Measurements from ENCODE around the gene CYP46A1. TPM values are rescaled to one million over a fixed set of nuclear protein-coding genes. Genes with fewer than 3 reads are reported as not detected.

CYP46A1 gene
- total RNA-seq, 1 donor from 2014 or later: 1.1 TPM

DNA sequence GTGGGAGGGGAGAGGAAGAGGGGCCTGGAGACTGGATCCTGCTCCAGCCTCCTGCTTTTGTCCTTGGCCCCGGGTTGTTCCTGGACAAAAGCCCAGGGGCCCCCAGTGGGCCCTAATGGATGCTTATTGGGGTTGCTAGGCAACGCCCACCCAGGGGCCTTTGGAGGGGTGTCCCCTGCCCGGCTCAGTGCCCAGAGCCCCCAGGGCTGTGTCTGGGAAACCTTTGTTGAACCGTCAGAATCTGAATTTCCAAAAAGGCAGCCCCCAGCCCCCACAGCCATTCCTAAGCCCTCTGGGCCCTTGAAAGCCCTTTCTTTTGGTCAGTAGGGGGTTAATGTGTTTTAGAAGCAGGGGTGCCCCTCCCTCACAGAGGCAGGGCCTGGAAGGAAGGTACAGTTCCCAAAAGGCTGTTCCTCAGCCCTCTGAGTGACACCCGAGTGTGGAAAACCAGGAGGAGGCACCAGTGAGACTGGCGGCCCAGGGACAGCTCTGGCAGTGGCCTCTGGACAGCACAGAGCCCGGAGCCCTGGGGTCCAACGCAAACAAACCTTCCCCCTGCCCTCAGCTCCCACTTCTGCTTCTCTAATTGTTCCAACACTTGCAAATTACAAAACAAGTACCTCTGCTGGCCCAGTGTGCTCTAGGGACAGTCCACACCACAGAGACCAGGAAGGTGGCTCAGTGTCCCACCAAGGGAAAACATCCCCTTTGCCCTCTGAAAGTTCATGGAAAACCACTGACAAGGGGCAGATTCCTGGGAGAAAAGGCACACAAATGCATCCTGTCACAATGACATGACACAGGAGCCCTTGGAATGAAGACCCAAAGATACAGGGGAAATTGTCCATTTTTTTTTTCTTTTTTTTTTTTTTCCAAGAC is 19.8 kb upstream of the CYP46A1 start:
- Histone ChIP-seq H3K27me3 (no peaks in the 10 kb centered on the region), H3K4me2 (peak overlapping the region; percentile 69), H3K79me2 (ENCODE audit: low read depth) (no peaks in the 10 kb centered on the region), H3K4me1 (peaks cover 63% of the 10 kb centered on the region), H3K4me3 (no peak overlapping the region), H3K9ac (no peak overlapping the region), H3K36me3 (no peaks in the 10 kb centered on the region), H4K20me1 (ENCODE audit: low read depth) (peaks cover 3% of the 10 kb centered on the region), H3K27ac (no peak overlapping the region), H3K9me3 (ENCODE audit: low read depth) (no peaks in the 10 kb centered on the region), H2AFZ (replicated peaks) (no peak overlapping the region), H3F3A (ENCODE audit: low read depth) (peaks cover 37% of the 10 kb centered on the region)
- TF ChIP-seq EZH2phosphoT487 (IDR thresholded peaks at IDR 0.05): no peak
- TF ChIP-seq EZH2 (IDR thresholded peaks at IDR 0.05): no peak
- TF ChIP-seq, protein P1, sequence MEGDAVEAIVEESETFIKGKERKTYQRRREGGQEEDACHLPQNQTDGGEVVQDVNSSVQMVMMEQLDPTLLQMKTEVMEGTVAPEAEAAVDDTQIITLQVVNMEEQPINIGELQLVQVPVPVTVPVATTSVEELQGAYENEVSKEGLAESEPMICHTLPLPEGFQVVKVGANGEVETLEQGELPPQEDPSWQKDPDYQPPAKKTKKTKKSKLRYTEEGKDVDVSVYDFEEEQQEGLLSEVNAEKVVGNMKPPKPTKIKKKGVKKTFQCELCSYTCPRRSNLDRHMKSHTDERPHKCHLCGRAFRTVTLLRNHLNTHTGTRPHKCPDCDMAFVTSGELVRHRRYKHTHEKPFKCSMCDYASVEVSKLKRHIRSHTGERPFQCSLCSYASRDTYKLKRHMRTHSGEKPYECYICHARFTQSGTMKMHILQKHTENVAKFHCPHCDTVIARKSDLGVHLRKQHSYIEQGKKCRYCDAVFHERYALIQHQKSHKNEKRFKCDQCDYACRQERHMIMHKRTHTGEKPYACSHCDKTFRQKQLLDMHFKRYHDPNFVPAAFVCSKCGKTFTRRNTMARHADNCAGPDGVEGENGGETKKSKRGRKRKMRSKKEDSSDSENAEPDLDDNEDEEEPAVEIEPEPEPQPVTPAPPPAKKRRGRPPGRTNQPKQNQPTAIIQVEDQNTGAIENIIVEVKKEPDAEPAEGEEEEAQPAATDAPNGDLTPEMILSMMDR (IDR thresholded peaks at IDR 0.05): peak; percentile 38
- peak; percentile 89 for DNase-seq (ENCODE audit: low spot score)
- H3K4me1 Mint-ChIP-seq: peaks cover 89% of the 10 kb centered on the region
- peak overlapping the region; percentile 77 for H3K4me3 Mint-ChIP-seq
- H3K27ac Mint-ChIP-seq: peak overlapping the region; percentile 100
- no peaks in the 10 kb centered on the region for H3K9me3 Mint-ChIP-seq
- no peaks in the 10 kb centered on the region for H3K36me3 Mint-ChIP-seq
- H3K27me3 Mint-ChIP-seq (ENCODE audit: insufficient read depth, low read depth): peaks cover 22% of the 10 kb centered on the region

GRCh38 chr14:99664937-99665273 is 19.2 kb upstream of the CYP46A1 start:
- H3K27ac ChIP-seq: no peak overlapping the region
- Mint-ChIP-seq H3K4me3 (no peak overlapping the region), H3K4me1 (peaks cover 93% of the 10 kb centered on the region), H3K27me3 (ENCODE audit: insufficient read depth, low read depth) (peaks cover 22% of the 10 kb centered on the region), H3K36me3 (no peaks in the 10 kb centered on the region), H3K9me3 (no peaks in the 10 kb centered on the region), H3K27ac (peak overlapping the region; percentile 100)
- H3K9ac ChIP-seq: no peak overlapping the region
- H3K79me2 ChIP-seq (ENCODE audit: low read depth): no peaks in the 10 kb centered on the region
- peaks cover 3% of the 10 kb centered on the region for H4K20me1 ChIP-seq (ENCODE audit: low read depth)
- peaks cover 65% of the 10 kb centered on the region for H3K4me1 ChIP-seq
- H3K4me2 ChIP-seq: no peak overlapping the region
- no peaks in the 10 kb centered on the region for H3K9me3 ChIP-seq (ENCODE audit: low read depth)
- peaks cover 43% of the 10 kb centered on the region for H3F3A ChIP-seq (ENCODE audit: low read depth)
- H3K4me3 ChIP-seq: no peak overlapping the region
- no peak for DNase-seq (ENCODE audit: low spot score)
- H2AFZ ChIP-seq (replicated peaks): no peak overlapping the region
- TF ChIP-seq EZH2phosphoT487 (IDR thresholded peaks at IDR 0.05) (no peak), EZH2 (IDR thresholded peaks at IDR 0.05) (no peak)
- TF ChIP-seq, protein P1 (IDR thresholded peaks at IDR 0.05): no peak
- H3K36me3 ChIP-seq: no peaks in the 10 kb centered on the region
- no peaks in the 10 kb centered on the region for H3K27me3 ChIP-seq

GRCh38 chr14:99666533-99666932 is 17.6 kb upstream of the CYP46A1 start:
- Mint-ChIP-seq H3K27me3 (ENCODE audit: insufficient read depth, low read depth) (peaks cover 22% of the 10 kb centered on the region), H3K4me1 (peaks cover 92% of the 10 kb centered on the region), H3K4me3 (peak overlapping the region; percentile 55), H3K9me3 (no peaks in the 10 kb centered on the region), H3K27ac (peak overlapping the region; percentile 100), H3K36me3 (no peaks in the 10 kb centered on the region)
- Histone ChIP-seq H3K27ac (no peak overlapping the region), H3K36me3 (no peaks in the 10 kb centered on the region), H3K4me3 (no peak overlapping the region), H3K4me2 (no peak overlapping the region), H3K79me2 (ENCODE audit: low read depth) (no peaks in the 10 kb centered on the region), H4K20me1 (ENCODE audit: low read depth) (peaks cover 3% of the 10 kb centered on the region), H3K4me1 (peaks cover 68% of the 10 kb centered on the region), H3K27me3 (no peaks in the 10 kb centered on the region), H3K9ac (no peak overlapping the region), H2AFZ (replicated peaks) (no peak overlapping the region), H3K9me3 (ENCODE audit: low read depth) (no peaks in the 10 kb centered on the region), H3F3A (ENCODE audit: low read depth) (peaks cover 59% of the 10 kb centered on the region)
- TF ChIP-seq EZH2 (IDR thresholded peaks at IDR 0.05) (no peak), EZH2phosphoT487 (IDR thresholded peaks at IDR 0.05) (no peak)
- TF ChIP-seq, protein P1 (IDR thresholded peaks at IDR 0.05): no peak
- DNase-seq (ENCODE audit: low spot score): no peak

Data from neural progenitor cell (in vitro differentiated cells).